Mucosa of descending colon (tissue), 3 donors: ENCODE measurements around the gene AK8. TPM values are rescaled to one million over a fixed set of nuclear protein-coding genes. Genes with fewer than 3 reads are reported as not detected.

ENCODE experiments used
- ATAC-seq: fragments of 200-7000 bp; cut with Tn5 transposase; one replicate; pipeline ENCODE4 v1.9.1; 2020; ENCODE audit warnings: mild to moderate bottlenecking, moderate library complexity
- DNase-seq, 3 donors: peaks; one replicate each; pipeline ENCODE4 v3.0.0-alpha.2; 2020
- H3K36me3 ChIP-seq: fragments of 200-600 bp; one replicate; pipeline ENCODE4 v1.8.0; 2021; ENCODE audit warnings: low read depth, mild to moderate bottlenecking
- H3K4me1 ChIP-seq: fragments of 200-600 bp; one replicate; pipeline ENCODE4 v1.8.0; 2021; ENCODE audit warnings: low read depth, mild to moderate bottlenecking
- H3K4me3 ChIP-seq: fragments of 200-600 bp; one replicate; pipeline ENCODE4 v1.8.0; 2021; ENCODE audit warnings: mild to moderate bottlenecking
- H3K9me3 ChIP-seq: fragments of 200-600 bp; one replicate; pipeline ENCODE4 v1.8.0; 2021; ENCODE audit warnings: mild to moderate bottlenecking
- intact Hi-C, 2 donors: fragments of 100-400 bp; cut with DNase I in 1 of 2; cut with micrococcal nuclease in 1 of 2; formaldehyde crosslinking; loops; one replicate each; pipeline versions ENCODE4 v1.11.0 to v1.11.1; 2022; cut with DNase I, micrococcal nuclease
- total RNA-seq, 3 donors: library from RNA; stranded (reverse); fragmentation: NEBNext Ultra II Directional in 2 of 3; extraction: Animal tissue kit (Norgen Biotek cat#: 25700) in 2 of 3; gene quantifications; one replicate each; pipeline versions ENCODE4 v1.2.1 to v1.2.4, GENCODE V29; 2021 to 2023
- TF ChIP-seq, protein P1 (sequence below): fragments of 200-600 bp; IDR thresholded peaks from one replicate; pipeline ENCODE4 v1.8.0; 2022; ENCODE audit warnings: antibody characterized with exemption, mild to moderate bottlenecking
- donor health status: DM: no; HTN: no; CAD: no; lungs with moderate emphysema.
- donor health status: DM: no; HTN: no; CAD: no.
- donor health status: DM: no; HTN: yes; CAD: no.

Gene AK8
- total RNA-seq, 3 donors from 2014 or later: 0.96 to 2.0 TPM; not detected in 1

DNA sequence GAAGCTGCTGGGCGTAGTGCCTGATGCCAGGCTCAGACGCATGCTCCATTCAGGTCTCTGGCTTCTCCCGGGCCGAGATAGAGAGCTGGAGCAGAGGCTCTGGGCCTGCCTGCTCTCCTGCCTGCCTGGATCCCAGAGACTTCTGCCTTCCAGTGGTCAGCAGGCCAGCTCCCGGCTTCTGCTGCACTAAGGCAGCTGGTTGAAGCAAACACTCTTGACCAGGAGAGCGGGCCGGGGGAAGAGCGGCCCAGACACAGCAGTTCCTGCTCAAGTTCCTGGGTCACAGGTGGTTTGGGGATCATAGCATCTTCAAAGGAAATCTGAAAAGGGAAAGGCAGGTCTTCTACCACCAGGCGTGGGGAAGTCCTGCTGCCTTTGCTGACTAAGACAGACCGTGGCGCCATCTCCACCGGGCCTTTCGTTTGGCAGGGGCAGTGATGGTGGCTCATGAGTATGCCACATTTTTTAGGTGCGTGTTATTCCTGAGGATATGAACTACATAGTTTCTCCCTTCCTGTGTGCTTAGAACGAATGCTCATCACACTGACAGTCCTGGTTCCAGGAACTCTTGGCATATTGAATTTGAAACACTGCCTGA lies 31.1 kb downstream of the AK8 start:
- intact Hi-C loops: no loop called here
- no peaks in the 10 kb centered on the region for H3K4me1 ChIP-seq
- TF ChIP-seq, protein P1, sequence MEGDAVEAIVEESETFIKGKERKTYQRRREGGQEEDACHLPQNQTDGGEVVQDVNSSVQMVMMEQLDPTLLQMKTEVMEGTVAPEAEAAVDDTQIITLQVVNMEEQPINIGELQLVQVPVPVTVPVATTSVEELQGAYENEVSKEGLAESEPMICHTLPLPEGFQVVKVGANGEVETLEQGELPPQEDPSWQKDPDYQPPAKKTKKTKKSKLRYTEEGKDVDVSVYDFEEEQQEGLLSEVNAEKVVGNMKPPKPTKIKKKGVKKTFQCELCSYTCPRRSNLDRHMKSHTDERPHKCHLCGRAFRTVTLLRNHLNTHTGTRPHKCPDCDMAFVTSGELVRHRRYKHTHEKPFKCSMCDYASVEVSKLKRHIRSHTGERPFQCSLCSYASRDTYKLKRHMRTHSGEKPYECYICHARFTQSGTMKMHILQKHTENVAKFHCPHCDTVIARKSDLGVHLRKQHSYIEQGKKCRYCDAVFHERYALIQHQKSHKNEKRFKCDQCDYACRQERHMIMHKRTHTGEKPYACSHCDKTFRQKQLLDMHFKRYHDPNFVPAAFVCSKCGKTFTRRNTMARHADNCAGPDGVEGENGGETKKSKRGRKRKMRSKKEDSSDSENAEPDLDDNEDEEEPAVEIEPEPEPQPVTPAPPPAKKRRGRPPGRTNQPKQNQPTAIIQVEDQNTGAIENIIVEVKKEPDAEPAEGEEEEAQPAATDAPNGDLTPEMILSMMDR: no peak
- H3K36me3 ChIP-seq: no peaks in the 10 kb centered on the region
- ATAC-seq (no peak), DNase-seq (no peak)
- H3K4me3 ChIP-seq: no peak overlapping the region
- H3K9me3 ChIP-seq: no peaks in the 10 kb centered on the region

DNA sequence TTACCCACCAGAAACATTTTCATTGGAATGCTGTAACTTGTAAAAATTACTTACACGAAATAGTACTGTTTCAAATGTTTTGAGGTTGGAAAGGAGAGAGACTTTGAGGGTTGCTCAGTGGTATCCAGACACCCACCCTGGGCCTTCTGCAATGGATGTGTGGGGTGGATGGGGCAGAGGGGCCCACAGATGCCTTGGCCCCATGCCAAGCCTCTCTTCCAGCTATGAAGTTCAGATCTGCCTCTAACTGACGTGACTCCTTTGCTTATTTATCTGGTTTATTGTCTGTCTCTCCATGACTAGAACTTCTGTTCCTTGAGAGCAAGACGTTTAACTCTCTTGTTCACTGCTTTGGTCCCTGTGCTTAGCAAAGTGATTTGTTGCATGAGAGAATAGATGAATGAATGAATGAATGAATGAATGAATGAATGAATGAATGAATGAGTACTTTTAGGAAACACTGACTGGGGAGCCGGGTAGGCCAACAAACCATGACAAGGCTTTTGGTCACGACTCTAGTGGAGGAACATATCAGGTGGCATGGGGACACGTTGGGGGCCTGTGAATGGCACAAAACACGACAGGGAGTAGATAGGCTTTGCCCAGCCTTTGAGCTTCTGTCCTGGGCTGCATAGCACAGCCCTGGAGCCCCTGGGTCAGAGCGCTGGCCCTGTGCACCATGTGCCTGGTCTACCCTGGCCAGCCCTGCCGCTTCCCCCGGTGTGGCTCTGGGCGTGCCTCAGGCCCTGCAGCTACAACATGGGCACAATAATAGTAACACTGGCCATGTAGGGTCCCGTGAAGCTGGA lies 31.8 kb downstream of the AK8 start:
- no peaks in the 10 kb centered on the region for H3K9me3 ChIP-seq
- intact Hi-C loops: no loop called here
- no peaks in the 10 kb centered on the region for H3K4me1 ChIP-seq
- no peaks in the 10 kb centered on the region for H3K36me3 ChIP-seq
- no peak for DNase-seq
- TF ChIP-seq, protein P1: no peak
- ATAC-seq: no peak
- no peak overlapping the region for H3K4me3 ChIP-seq

DNA sequence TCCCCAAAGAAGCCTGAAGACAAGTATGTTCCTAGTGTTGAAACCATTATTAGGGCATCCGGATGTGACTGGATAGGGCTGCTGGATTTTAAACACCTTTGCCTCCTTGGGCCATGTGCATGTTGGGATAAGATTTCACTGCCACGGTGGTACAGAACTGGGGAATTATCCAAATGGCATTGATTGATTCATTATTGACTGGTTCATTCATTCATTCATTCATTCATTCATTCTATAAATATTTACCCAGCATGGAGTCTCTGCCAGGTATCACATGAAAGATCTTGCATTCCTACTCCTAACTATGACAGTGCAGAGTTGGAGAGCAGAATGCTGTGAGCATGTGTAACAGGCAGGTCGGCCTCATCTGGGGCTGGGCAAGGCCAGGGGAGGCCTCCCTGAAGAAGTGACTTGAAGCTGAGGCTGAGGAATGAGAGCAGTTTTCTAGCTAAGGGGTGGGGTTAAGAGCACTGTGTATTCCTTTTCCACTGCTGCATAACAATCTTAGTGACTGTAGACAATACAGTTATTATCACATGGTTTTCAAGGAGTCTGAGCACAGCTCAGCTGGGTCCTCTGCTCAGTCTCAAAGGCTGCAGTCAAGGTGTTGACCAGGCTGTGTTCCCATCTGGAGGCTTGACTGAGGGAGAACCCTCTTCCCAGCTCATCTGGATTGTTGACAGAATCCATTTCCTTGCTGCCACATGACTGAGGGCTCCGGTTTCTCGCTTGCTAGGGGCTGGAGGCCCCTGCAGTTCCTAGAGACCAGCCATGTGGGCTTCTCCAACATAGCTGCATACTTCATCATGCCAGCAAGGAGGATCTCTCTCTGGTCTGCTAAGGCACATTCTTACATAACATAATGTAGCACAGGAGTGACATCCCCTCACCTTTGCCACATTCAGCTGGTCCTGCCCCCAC lies 35.7 kb downstream of the AK8 start:
- Histone ChIP-seq H3K36me3 (no peaks in the 10 kb centered on the region), H3K4me1 (no peaks in the 10 kb centered on the region), H3K4me3 (no peak overlapping the region), H3K9me3 (no peaks in the 10 kb centered on the region)
- DNase-seq (no peak), ATAC-seq (no peak)
- intact Hi-C loops: no loop called here
- TF ChIP-seq, protein P1: no peak

DNA sequence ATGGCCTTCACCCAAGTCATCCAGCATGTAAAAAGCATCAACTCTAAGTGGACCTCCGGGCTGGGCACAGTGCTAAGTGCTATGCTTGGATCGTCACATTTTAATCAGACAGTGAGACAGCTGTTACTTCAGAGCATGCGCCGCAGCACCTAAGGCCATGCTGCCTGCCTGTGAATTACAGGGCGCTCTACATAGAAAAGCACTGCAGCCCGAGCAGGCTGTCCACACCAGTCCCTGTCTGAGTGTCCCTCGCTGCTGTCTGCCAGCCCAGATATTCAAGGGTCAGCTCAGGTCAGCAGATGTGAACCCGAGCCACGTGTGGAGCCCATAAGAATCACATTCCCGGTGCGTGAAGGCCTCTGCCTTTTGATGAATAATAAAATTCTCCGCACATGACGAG lies 37.1 kb downstream of the AK8 start:
- H3K36me3 ChIP-seq: no peaks in the 10 kb centered on the region
- TF ChIP-seq, protein P1: no peak
- H3K4me1 ChIP-seq: no peaks in the 10 kb centered on the region
- H3K9me3 ChIP-seq: no peaks in the 10 kb centered on the region
- intact Hi-C loops: no loop called here
- no peak overlapping the region for H3K4me3 ChIP-seq
- DNase-seq (no peak), ATAC-seq (no peak)

DNA sequence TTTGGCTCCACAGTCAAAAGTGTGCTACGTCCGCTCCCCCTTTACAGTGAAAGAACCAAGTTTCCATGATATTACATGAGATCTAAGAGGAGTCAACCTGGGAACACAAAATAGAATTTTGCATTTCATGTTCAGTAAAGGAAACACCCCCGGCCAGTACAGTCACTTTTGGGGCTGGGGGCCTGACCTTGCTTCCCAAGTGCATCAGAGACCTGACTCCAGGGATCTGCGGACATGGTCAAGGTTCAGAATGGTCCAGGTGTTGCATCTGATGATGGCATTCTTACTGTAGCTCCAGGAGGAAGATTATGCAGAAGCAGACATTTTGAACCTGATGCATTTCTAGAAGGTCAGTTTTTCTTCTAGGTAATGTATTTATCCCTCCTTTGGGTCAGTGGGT lies 39.8 kb downstream of the AK8 start:
- TF ChIP-seq, protein P1: no peak
- H3K9me3 ChIP-seq: no peaks in the 10 kb centered on the region
- intact Hi-C loops: no loop called here

More for the DNA sequence above, 39.8 kb downstream of the AK8 start:
- no peaks in the 10 kb centered on the region for H3K4me1 ChIP-seq
- ATAC-seq (no peak), DNase-seq (no peak)
- H3K36me3 ChIP-seq: no peaks in the 10 kb centered on the region
- no peak overlapping the region for H3K4me3 ChIP-seq
